Erythroblast (primary cell): ENCODE measurements around the gene EXOSC7.

Experiments
- GATA1 ChIP-seq: IDR thresholded peaks from 2 replicates; pipeline ENCODE4 v1.6.1; 2011; ENCODE audit warnings: low read depth, mild to moderate bottlenecking, control low read depth, low read length, moderate library complexity
- POLR2A ChIP-seq: IDR thresholded peaks from 2 replicates; pipeline ENCODE4 v1.6.1; 2011; ENCODE audit warnings: mild to moderate bottlenecking, low read length

GRCh38 chr3:45059132-45059531, 83.1 kb downstream of the EXOSC7 start:
- TF ChIP-seq POLR2A (no peak), GATA1 (no peak)
